CD4-positive, alpha-beta memory T cell (primary cell): ENCODE results near the gene LYRM2. TPM values are rescaled to one million over a fixed set of nuclear protein-coding genes. Genes with fewer than 3 reads are reported as not detected.
A peak's percentile ranks its signal among the peaks of the same experiment; 100 is the strongest.

Source experiments
- CTCF ChIA-PET: fragments of 350-600 bp; sonication (Branson Sonifier 250); formaldehyde crosslinking; loops from one replicate; lab custom pipeline; 2021; ENCODE audit warnings: inconsistent platforms; ENCODE audit not compliant: partially characterized antibody; lab: Charles Lee
- POLR2A ChIA-PET: fragments of 350-600 bp; sonication (Branson Sonifier 250); formaldehyde crosslinking; loops from one replicate; lab custom pipeline; 2021; ENCODE audit not compliant: partially characterized antibody; lab: Charles Lee
- DNase-seq, 5 donors: peaks; one replicate each; pipeline versions ENCODE4 v3.0.0 to v3.0.0-alpha.2; 2020 to 2022; ENCODE audit warnings: mixed read lengths in 1 of 5
- H3K27ac ChIP-seq: one replicate; pipeline ENCODE4 v1.7.0; 2013; ENCODE audit warnings: low read depth, low read length
- H3K27me3 ChIP-seq: 2 replicates; pipeline ENCODE4 v1.7.0; 2013; ENCODE audit warnings: mild to moderate bottlenecking, low read length, moderate library complexity; ENCODE audit not compliant: insufficient read depth
- H3K36me3 ChIP-seq: 2 replicates; pipeline ENCODE4 v1.7.0; 2013; ENCODE audit warnings: mild to moderate bottlenecking, low read length, moderate library complexity; ENCODE audit not compliant: insufficient read depth
- H3K4me1 ChIP-seq: 2 replicates; pipeline ENCODE4 v1.7.0; 2013; ENCODE audit warnings: mild to moderate bottlenecking, low read length, moderate library complexity; ENCODE audit not compliant: insufficient read depth
- H3K4me3 ChIP-seq, 2 donors: one replicate each; pipeline ENCODE4 v1.7.0; 2013; ENCODE audit warnings: low read length in 2 of 2, mild to moderate bottlenecking in 1 of 2
- H3K9me3 ChIP-seq, 2 donors: one replicate each; pipeline ENCODE4 v1.7.0; 2013; ENCODE audit warnings: low read length in 2 of 2, control low read depth in 1 of 2; ENCODE audit not compliant: control insufficient read depth in 1 of 2
- H3K27ac Mint-ChIP-seq, 7 donors: one replicate each; pipeline ENCODE4 v1.8.0; 2020 to 2021; ENCODE audit warnings: mixed read lengths in 7 of 7, mild to moderate bottlenecking in 6 of 7, inconsistent platforms in 3 of 7, moderate library complexity in 3 of 7
- H3K27me3 Mint-ChIP-seq, 2 donors: one replicate each; pipeline ENCODE4 v1.8.0; 2020 to 2021; ENCODE audit warnings: mixed read lengths in 2 of 2
- H3K36me3 Mint-ChIP-seq, 2 donors: one replicate each; pipeline ENCODE4 v1.8.0; 2020 to 2021; ENCODE audit warnings: mixed read lengths in 2 of 2, inconsistent platforms in 1 of 2, mild to moderate bottlenecking in 1 of 2
- H3K4me1 Mint-ChIP-seq, 4 donors: one replicate each; pipeline ENCODE4 v1.8.0; 2020 to 2021; ENCODE audit warnings: mixed read lengths in 4 of 4, mild to moderate bottlenecking in 1 of 4
- H3K4me3 Mint-ChIP-seq, 8 donors: one replicate each; pipeline ENCODE4 v1.8.0; 2020 to 2021; ENCODE audit warnings: mixed read lengths in 8 of 8, mild to moderate bottlenecking in 7 of 8, moderate library complexity in 6 of 8, inconsistent platforms in 3 of 8
- H3K9me3 Mint-ChIP-seq, 8 donors: one replicate each; pipeline ENCODE4 v1.8.0; 2020 to 2021; ENCODE audit warnings: mixed read lengths in 8 of 8, mild to moderate bottlenecking in 5 of 8, inconsistent platforms in 3 of 8, moderate library complexity in 1 of 8
- intact Hi-C: fragments of 100-400 bp; cut with micrococcal nuclease; formaldehyde crosslinking; loops from one replicate; pipeline ENCODE4 v1.15.1; 2023
- polyA plus RNA-seq, 2 donors: library from polyadenylated mRNA; unstranded; fragments of 300-500 nt; fragmentation: Illumina TruSeq; gene quantifications; one replicate each; pipeline ENCODE4 v1.2.3, GENCODE V29; 2021
- total RNA-seq, 2 experiments: library from RNA; stranded (reverse); gene quantifications; one replicate each; pipeline ENCODE4 v1.2.3, GENCODE V29; 2021

Gene LYRM2
- total and polyA plus RNA-seq, 4 experiments from 2014 or later: 31.8 to 73.3 (median 54.9) TPM

DNA sequence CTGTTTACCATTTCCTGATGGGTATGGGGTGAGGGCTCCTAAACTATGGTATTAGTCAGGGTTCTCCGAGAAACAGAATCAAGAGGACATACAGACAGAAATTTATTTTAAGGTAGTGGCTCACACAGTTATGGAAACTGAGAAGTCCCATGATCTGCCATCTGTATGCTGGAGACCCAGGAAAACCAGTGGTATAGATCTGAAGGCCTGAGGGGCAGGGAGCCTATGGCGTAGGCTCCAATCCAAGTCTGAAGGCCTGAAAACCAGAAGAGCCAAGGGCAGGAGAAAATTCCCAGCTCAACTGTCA lies 112.0 kb downstream of the LYRM2 start:
- Histone ChIP-seq H3K27me3 (no peaks in the 10 kb centered on the region), H3K9me3 (no peaks in the 10 kb centered on the region), H3K4me1 (no peaks in the 10 kb centered on the region), H3K4me3 (no peak overlapping the region), H3K36me3 (no peaks in the 10 kb centered on the region), H3K27ac (no peak overlapping the region)
- H3K27me3 Mint-ChIP-seq: no peaks in the 10 kb centered on the region
- ChIA-PET POLR2A (no interaction called here), CTCF (no interaction called here)
- no peak overlapping the region for H3K27ac Mint-ChIP-seq
- no peak overlapping the region for H3K4me3 Mint-ChIP-seq
- H3K4me1 Mint-ChIP-seq: peaks cover 6 to 13% (median 8%) of the 10 kb centered on the region in 4 donors
- DNase-seq: no peak
- intact Hi-C loops: no loop called here
- H3K9me3 Mint-ChIP-seq: no peaks in the 10 kb centered on the region
- H3K36me3 Mint-ChIP-seq: peaks cover 0 to 9% of the 10 kb centered on the region in 2 donors

DNA sequence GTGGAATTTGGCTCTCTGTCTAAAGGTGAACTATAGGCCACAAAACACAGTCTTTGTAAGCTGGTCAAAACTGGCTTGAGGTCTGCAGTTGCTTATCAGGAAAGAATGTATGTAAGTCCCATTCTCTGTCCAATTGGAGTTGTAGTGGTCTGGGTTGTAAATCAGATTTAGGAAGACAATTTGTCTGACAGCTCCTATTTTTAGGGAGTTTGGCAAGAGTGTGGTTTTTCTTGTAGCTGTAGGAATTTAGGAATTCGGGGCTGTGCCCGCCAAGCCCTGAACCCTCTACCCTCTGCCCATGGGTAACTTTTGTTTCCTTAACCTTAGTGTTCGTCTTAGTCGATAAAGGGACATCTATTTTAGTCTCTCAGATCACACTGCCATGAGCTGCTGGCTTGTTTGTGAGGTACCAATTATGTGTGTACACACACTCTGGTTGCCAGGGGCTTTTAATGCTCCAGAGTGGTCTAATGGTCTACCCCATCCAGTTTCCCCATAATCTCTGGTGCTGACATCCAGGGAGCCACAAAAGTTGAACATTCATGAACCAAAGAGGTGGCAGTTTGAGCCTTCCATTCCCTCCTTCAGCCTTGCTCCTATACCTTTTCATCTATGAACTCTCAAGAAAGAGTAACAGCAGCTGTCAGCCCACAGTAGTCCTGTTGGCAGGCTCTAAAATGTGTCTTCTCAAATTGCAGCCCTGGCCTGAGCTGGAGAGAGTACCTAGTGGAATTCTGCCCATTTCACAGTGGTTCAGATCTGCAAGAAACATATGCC lies 112.6 kb downstream of the LYRM2 start:
- POLR2A ChIA-PET: no interaction called here
- no peaks in the 10 kb centered on the region for H3K9me3 Mint-ChIP-seq
- peaks cover 0 to 4% of the 10 kb centered on the region in 2 donors for H3K36me3 Mint-ChIP-seq
- no peak for DNase-seq
- peaks cover 6 to 13% (median 8%) of the 10 kb centered on the region in 4 donors for H3K4me1 Mint-ChIP-seq
- H3K27ac ChIP-seq: no peak overlapping the region
- H3K36me3 ChIP-seq: no peaks in the 10 kb centered on the region
- intact Hi-C loops: no loop called here
- no peak overlapping the region for H3K4me3 ChIP-seq
- no peak overlapping the region for H3K27ac Mint-ChIP-seq
- H3K4me3 Mint-ChIP-seq: no peak overlapping the region
- no peaks in the 10 kb centered on the region for H3K27me3 Mint-ChIP-seq
- CTCF ChIA-PET: no interaction called here
- H3K4me1 ChIP-seq: no peaks in the 10 kb centered on the region
- no peaks in the 10 kb centered on the region for H3K9me3 ChIP-seq
- H3K27me3 ChIP-seq: no peaks in the 10 kb centered on the region

GRCh38 chr6:89522778-89523177 lies 115.8 kb downstream of the LYRM2 start:
- Mint-ChIP-seq H3K27ac (no peak overlapping the region), H3K27me3 (no peaks in the 10 kb centered on the region), H3K36me3 (peaks cover 0 to 3% of the 10 kb centered on the region in 2 donors), H3K4me1 (peaks cover 2 to 4% (median 3%) of the 10 kb centered on the region in 4 donors), H3K4me3 (no peak overlapping the region), H3K9me3 (no peaks in the 10 kb centered on the region)
- no peaks in the 10 kb centered on the region for H3K9me3 ChIP-seq
- intact Hi-C loops: no loop called here
- H3K36me3 ChIP-seq: no peaks in the 10 kb centered on the region
- no peak overlapping the region for H3K4me3 ChIP-seq
- ChIA-PET CTCF (interaction anchor here (1.0 kb wide), 1 partner anchor 87 kb away, joined by 3 read pairs; no protein-coding TSS in a partner anchor), POLR2A (no interaction called here)
- no peak overlapping the region for H3K27ac ChIP-seq
- H3K4me1 ChIP-seq: no peaks in the 10 kb centered on the region
- DNase-seq: no peak
- no peaks in the 10 kb centered on the region for H3K27me3 ChIP-seq

GRCh38 chr6:89520736-89521135 lies 117.8 kb downstream of the LYRM2 start:
- no peaks in the 10 kb centered on the region for H3K4me1 Mint-ChIP-seq
- H3K4me1 ChIP-seq: no peaks in the 10 kb centered on the region
- H3K9me3 Mint-ChIP-seq: no peaks in the 10 kb centered on the region
- no peak overlapping the region for H3K4me3 ChIP-seq
- no peaks in the 10 kb centered on the region for H3K9me3 ChIP-seq
- no peaks in the 10 kb centered on the region for H3K36me3 ChIP-seq
- no peaks in the 10 kb centered on the region for H3K27me3 Mint-ChIP-seq
- H3K36me3 Mint-ChIP-seq: peaks cover 0 to 6% of the 10 kb centered on the region in 2 donors
- no peak overlapping the region for H3K27ac ChIP-seq
- intact Hi-C loops: no loop called here
- ChIA-PET POLR2A (no interaction called here), CTCF (no interaction called here)
- H3K27ac Mint-ChIP-seq: no peak overlapping the region
- no peak for DNase-seq
- no peak overlapping the region for H3K4me3 Mint-ChIP-seq
- no peaks in the 10 kb centered on the region for H3K27me3 ChIP-seq

GRCh38 chr6:89518352-89519055 lies 120.0 kb downstream of the LYRM2 start:
- H3K4me1 ChIP-seq: no peaks in the 10 kb centered on the region
- CTCF ChIA-PET: no interaction called here
- peaks cover 0 to 8% of the 10 kb centered on the region in 2 donors for H3K36me3 Mint-ChIP-seq
- no peaks in the 10 kb centered on the region for H3K9me3 ChIP-seq
- H3K9me3 Mint-ChIP-seq: no peaks in the 10 kb centered on the region
- H3K4me1 Mint-ChIP-seq: no peaks in the 10 kb centered on the region
- H3K27ac Mint-ChIP-seq: peak overlapping the region in 2 of 7 donors; percentile 15 to 26
- no peak overlapping the region for H3K27ac ChIP-seq
- H3K27me3 Mint-ChIP-seq: no peaks in the 10 kb centered on the region
- POLR2A ChIA-PET: no interaction called here
- H3K27me3 ChIP-seq: no peaks in the 10 kb centered on the region
- H3K4me3 ChIP-seq: no peak overlapping the region
- no peak for DNase-seq
- no peak overlapping the region for H3K4me3 Mint-ChIP-seq
- H3K36me3 ChIP-seq: no peaks in the 10 kb centered on the region
- intact Hi-C loops: no loop called here

Other genes starting within 250 kb of the LYRM2 start
- gene RRAGD, start 226.5 kb downstream of the LYRM2 start, total RNA-seq: 1 to 10 TPM; 5.9 to 6.8 TPM
- 1 to 10 TPM; 3.1 to 3.8 TPM for gene RRAGD, start 226.5 kb downstream of the LYRM2 start, polyA plus RNA-seq
- 1 to 10 TPM; 4.4 to 5.8 TPM for gene ANKRD6, start 205.6 kb downstream of the LYRM2 start, total RNA-seq
- 1 to 10 TPM; 2.8 to 4.2 TPM for gene ANKRD6, start 205.6 kb downstream of the LYRM2 start, polyA plus RNA-seq
- gene MDN1, start 181.0 kb upstream of the LYRM2 start, total RNA-seq: 10 to 100 TPM; 62.0 to 72.2 TPM
- 10 to 100 TPM in 1 of 2 donors, 1 to 10 TPM in 1; 4.1 to 10.1 TPM for gene MDN1, start 181.0 kb upstream of the LYRM2 start, polyA plus RNA-seq
- 10 to 100 TPM; 59.4 to 61.7 TPM for gene CASP8AP2, start 191.1 kb upstream of the LYRM2 start, total RNA-seq
- 10 to 100 TPM; 33.9 to 60.7 TPM for gene CASP8AP2, start 191.1 kb upstream of the LYRM2 start, polyA plus RNA-seq